ENCODE data around the gene TRIO. TPM values are rescaled to one million over a fixed set of nuclear protein-coding genes. Genes with fewer than 3 reads are reported as not detected.
A peak's percentile ranks its signal among the peaks of the same experiment; 100 is the strongest.

The TRIO gene
- total and polyA plus RNA-seq, 7 donors = 18.5 to 77.5 (median 35.0) TPM

- intact Hi-C loops (cut with DNase I) = loop anchor here in 1 of 2 donors (10.0 kb wide), 1 partner anchor 118 kb away; no protein-coding TSS in a partner anchor
Measured at GRCh38 chr5:14102666-14103065, 40.5 kb upstream of the TRIO start.

GRCh38 chr5:14105718-14106410, 37.3 kb upstream of the TRIO start:
- no peak overlapping the region for H3K27ac ChIP-seq
- 27 to 61% (median 40%) methylated on average over 2 of the region's 2 CpGs for WGBS, 3 donors
- DNase-seq = peak in 1 of 2 donors; percentile 21
- H3K27me3 ChIP-seq (ENCODE audit: insufficient read depth in 3 of 3, low read length in 2 of 3) = no peaks in the 10 kb centered on the region
- H3K4me1 ChIP-seq = no peaks in the 10 kb centered on the region
- intact Hi-C loops (cut with DNase I) = loop anchor here in 1 of 2 donors (10.0 kb wide), 1 partner anchor 121 kb away; no protein-coding TSS in a partner anchor
- no peak for TF ChIP-seq CTCF (IDR thresholded peaks at IDR 0.05)
- H3K36me3 ChIP-seq (ENCODE audit: insufficient read depth in 1 of 2, low read depth in 1 of 2) = no peaks in the 10 kb centered on the region
- H3K4me3 ChIP-seq = no peak overlapping the region
- no peak for ATAC-seq
- H3K9me3 ChIP-seq = no peaks in the 10 kb centered on the region

More at GRCh38 chr5:14102666-14103065, 40.5 kb upstream of the TRIO start:
- H3K27ac ChIP-seq = no peak overlapping the region
- no peak for DNase-seq
- WGBS, 3 donors = 71 to 79% (median 78%) methylated on average over 1 of the region's 1 CpG
- H3K27me3 ChIP-seq (ENCODE audit: insufficient read depth in 3 of 3, low read length in 2 of 3) = no peaks in the 10 kb centered on the region
- H3K4me1 ChIP-seq = no peaks in the 10 kb centered on the region
- TF ChIP-seq CTCF (IDR thresholded peaks at IDR 0.05) = no peak
- no peak for ATAC-seq
- no peaks in the 10 kb centered on the region for H3K9me3 ChIP-seq
- no peaks in the 10 kb centered on the region for H3K36me3 ChIP-seq (ENCODE audit: insufficient read depth in 1 of 2, low read depth in 1 of 2)
- H3K4me3 ChIP-seq = no peak overlapping the region

- no peak for ATAC-seq
- H3K4me3 ChIP-seq = no peak overlapping the region
- 83 to 89% (median 84%) methylated on average over 8 of the region's 8 CpGs for WGBS, 3 donors
- H3K9me3 ChIP-seq = no peaks in the 10 kb centered on the region
- DNase-seq = no peak
- H3K36me3 ChIP-seq (ENCODE audit: insufficient read depth in 1 of 2, low read depth in 1 of 2) = no peaks in the 10 kb centered on the region
- TF ChIP-seq CTCF (IDR thresholded peaks at IDR 0.05) = no peak
- intact Hi-C loops (cut with DNase I) = loop anchor here in 1 of 2 donors (10.0 kb wide), 1 partner anchor 123 kb away; no protein-coding TSS in a partner anchor
- H3K27ac ChIP-seq = no peak overlapping the region
- no peaks in the 10 kb centered on the region for H3K4me1 ChIP-seq
- H3K27me3 ChIP-seq (ENCODE audit: insufficient read depth in 3 of 3, low read length in 2 of 3) = no peaks in the 10 kb centered on the region
Measured at GRCh38 chr5:14107536-14107935, 35.6 kb upstream of the TRIO start.

GRCh38 chr5:14108170-14108996, 34.8 kb upstream of the TRIO start:
- no peak overlapping the region for H3K27ac ChIP-seq

More at GRCh38 chr5:14108170-14108996, 34.8 kb upstream of the TRIO start:
- peak; percentile 75 for TF ChIP-seq CTCF (IDR thresholded peaks at IDR 0.05)
- Histone ChIP-seq H3K4me3 (peak overlapping the region; percentile 42), H3K27me3 (ENCODE audit: insufficient read depth in 3 of 3, low read length in 2 of 3) (no peaks in the 10 kb centered on the region), H3K36me3 (ENCODE audit: insufficient read depth in 1 of 2, low read depth in 1 of 2) (no peaks in the 10 kb centered on the region), H3K9me3 (no peaks in the 10 kb centered on the region), H3K4me1 (no peaks in the 10 kb centered on the region)
- intact Hi-C loops (cut with DNase I) = loop anchor here (2.0 to 10.0 kb wide), 2 partner anchors 124 to 162 kb away; no protein-coding TSS in a partner anchor
- WGBS, 3 donors = 25 to 36% (median 36%) methylated on average over 21 of the region's 21 CpGs
- ATAC-seq = peak; percentile 85 to 98 (median 90)
- DNase-seq = peak; percentile 29 to 62

Data from psoas muscle (tissue), 8 donors.